Mesenchymal stem cell (in vitro differentiated cells and primary cell): ENCODE data around the gene CREB1.
A peak's percentile ranks its signal among the peaks of the same experiment; 100 is the strongest.

Source experiments
- DNase-seq: peaks from one replicate; pipeline ENCODE4 v3.0.0-alpha.2; 2013
- H2AFZ ChIP-seq: one replicate; pipeline ENCODE4 v1.6.1; 2013; ENCODE audit warnings: low read depth, mild to moderate bottlenecking, control low read depth, inconsistent platforms, low read length, moderate library complexity
- H2AK5ac ChIP-seq: 2 replicates; pipeline ENCODE4 v1.6.1; 2013; ENCODE audit warnings: low read length, moderate library complexity, mild to moderate bottlenecking, inconsistent platforms; ENCODE audit not compliant: severe bottlenecking
- H2BK120ac ChIP-seq: one replicate; pipeline ENCODE4 v1.6.1; 2013; ENCODE audit warnings: low read depth, mild to moderate bottlenecking, inconsistent platforms, low read length, moderate library complexity
- H2BK12ac ChIP-seq, 2 experiments: one replicate each; pipeline ENCODE4 v1.6.1; 2013; ENCODE audit warnings: inconsistent platforms in 2 of 2, low read length in 2 of 2, mild to moderate bottlenecking in 2 of 2, moderate library complexity in 2 of 2, control low read depth in 1 of 2
- H2BK15ac ChIP-seq: one replicate; pipeline ENCODE4 v1.6.1; 2013; ENCODE audit warnings: mild to moderate bottlenecking, low read depth, inconsistent platforms; ENCODE audit not compliant: poor library complexity, severe bottlenecking
- H2BK5ac ChIP-seq: 2 replicates; pipeline ENCODE4 v1.6.1; 2013; ENCODE audit warnings: low read depth, mild to moderate bottlenecking, low read length, control low read depth, inconsistent platforms; ENCODE audit not compliant: poor library complexity, severe bottlenecking
- H3K14ac ChIP-seq, 2 experiments: one replicate each; pipeline ENCODE4 v1.6.1; 2013; ENCODE audit warnings: inconsistent platforms in 2 of 2, low read length in 2 of 2, control low read depth in 1 of 2, mild to moderate bottlenecking in 1 of 2, moderate library complexity in 1 of 2
- H3K18ac ChIP-seq, 2 experiments: one replicate each; pipeline ENCODE4 v1.6.1; 2013; ENCODE audit warnings: inconsistent platforms in 2 of 2, low read length in 2 of 2, control low read depth in 1 of 2, low read depth in 1 of 2, mild to moderate bottlenecking in 1 of 2
- H3K23ac ChIP-seq, 2 experiments: one replicate each; pipeline ENCODE4 v1.6.1; 2013; ENCODE audit warnings: inconsistent platforms in 2 of 2, low read length in 2 of 2, mild to moderate bottlenecking in 2 of 2, moderate library complexity in 2 of 2, control low read depth in 1 of 2
- H3K27ac ChIP-seq: 2 replicates; pipeline ENCODE4 v1.5.1; 2013; ENCODE audit warnings: mild to moderate bottlenecking, moderate library complexity, low read length, control low read depth, inconsistent platforms; ENCODE audit not compliant: poor library complexity, severe bottlenecking
- H3K27me3 ChIP-seq, 2 experiments: 2 replicates each; pipeline versions ENCODE4 v1.6.1 to v1.7.0; 2013; ENCODE audit warnings: low read length in 2 of 2, mild to moderate bottlenecking in 2 of 2, moderate library complexity in 2 of 2, control low read depth in 1 of 2, inconsistent platforms in 1 of 2; ENCODE audit not compliant: control insufficient read depth in 1 of 2, insufficient read depth in 1 of 2
- H3K36me3 ChIP-seq, 2 experiments: 2 replicates each; pipeline versions ENCODE4 v1.6.1 to v1.7.0; 2013; ENCODE audit warnings: low read length in 2 of 2, control low read depth in 1 of 2, inconsistent platforms in 1 of 2, low read depth in 1 of 2, mild to moderate bottlenecking in 1 of 2; ENCODE audit not compliant: insufficient read depth in 2 of 2, control insufficient read depth in 1 of 2
- H3K4ac ChIP-seq, 2 experiments: one replicate each; pipeline ENCODE4 v1.6.1; 2013; ENCODE audit warnings: inconsistent platforms in 2 of 2, low read length in 2 of 2, mild to moderate bottlenecking in 2 of 2, moderate library complexity in 2 of 2, control low read depth in 1 of 2, low read depth in 1 of 2
- H3K4me1 ChIP-seq: 2 replicates; pipeline ENCODE4 v1.6.1; 2013; ENCODE audit warnings: low read depth, low read length, control low read depth; ENCODE audit not compliant: control insufficient read depth, insufficient read depth
- H3K4me2 ChIP-seq: 2 replicates; pipeline ENCODE4 v1.6.1; 2013; ENCODE audit warnings: low read length, mild to moderate bottlenecking, inconsistent platforms; ENCODE audit not compliant: poor library complexity, severe bottlenecking
- H3K4me3 ChIP-seq, 2 experiments: 2 replicates each; pipeline versions ENCODE4 v1.5.1 to v1.7.0; 2013; ENCODE audit warnings: low read length in 2 of 2, mild to moderate bottlenecking in 2 of 2, control low read depth in 1 of 2, low read depth in 1 of 2; ENCODE audit not compliant: insufficient read depth in 1 of 2
- H3K79me1 ChIP-seq: replicated peaks from 2 replicates; pipeline ENCODE4 v1.6.1; 2013; ENCODE audit warnings: mild to moderate bottlenecking, control low read depth, low read length, inconsistent platforms; ENCODE audit not compliant: poor library complexity, severe bottlenecking
- H3K9ac ChIP-seq: 2 replicates; pipeline ENCODE4 v1.7.0; 2013; ENCODE audit warnings: mild to moderate bottlenecking, low read length, moderate library complexity
- H3K9me3 ChIP-seq: 2 replicates; pipeline ENCODE4 v1.7.0; 2013; ENCODE audit warnings: mild to moderate bottlenecking, low read length; ENCODE audit not compliant: control insufficient read depth
- H4K8ac ChIP-seq: one replicate; pipeline ENCODE4 v1.6.1; 2013; ENCODE audit warnings: inconsistent platforms, mild to moderate bottlenecking, low read length, moderate library complexity
- H4K91ac ChIP-seq: one replicate; pipeline ENCODE4 v1.6.1; 2013; ENCODE audit warnings: mild to moderate bottlenecking, low read length, inconsistent platforms
- WGBS: methylation state at CpG from one replicate; pipeline ENCODE4 v1.1.7; 2013; ENCODE audit warnings: mixed read lengths; 5-methylcytosine and 5-hydroxymethylcytosine counted together

The CREB1 gene

GRCh38 chr2:207614824-207615223 is 85.1 kb downstream of the CREB1 start:
- no peak overlapping the region for H3K23ac ChIP-seq
- no peaks in the 10 kb centered on the region for H3K27me3 ChIP-seq
- H3K4ac ChIP-seq, result no peak overlapping the region
- no peak overlapping the region for H4K8ac ChIP-seq
- H2AK5ac ChIP-seq, result no peak overlapping the region
- no peak for DNase-seq
- H3K9ac ChIP-seq, result no peak overlapping the region
- no peak overlapping the region for H4K91ac ChIP-seq
- WGBS, result 94% methylated on average over 2 of the region's 2 CpGs
- H3K27ac ChIP-seq, result no peak overlapping the region
- H2BK12ac ChIP-seq, result no peak overlapping the region
- no peak overlapping the region for H3K4me2 ChIP-seq
- H2BK15ac ChIP-seq, result no peak overlapping the region
- H3K18ac ChIP-seq, result no peak overlapping the region
- H3K14ac ChIP-seq, result no peak overlapping the region
- peaks cover 9% of the 10 kb centered on the region for H3K79me1 ChIP-seq
- H3K4me1 ChIP-seq, result peaks cover 8% of the 10 kb centered on the region
- no peak overlapping the region for H2AFZ ChIP-seq
- H3K4me3 ChIP-seq, result no peak overlapping the region
- no peak overlapping the region for H2BK5ac ChIP-seq
- peaks cover 3 to 15% of the 10 kb centered on the region in 2 experiments for H3K36me3 ChIP-seq
- H3K9me3 ChIP-seq, result no peaks in the 10 kb centered on the region
- H2BK120ac ChIP-seq, result no peak overlapping the region

- H3K79me1 ChIP-seq, result peaks cover 13% of the 10 kb centered on the region
- H2AK5ac ChIP-seq, result no peak overlapping the region
- no peak overlapping the region for H3K4ac ChIP-seq
- no peak overlapping the region for H2BK15ac ChIP-seq
- no peak overlapping the region for H3K14ac ChIP-seq
- H3K18ac ChIP-seq, result peak overlapping the region in 1 of 2 experiments; percentile 29
- peaks cover 3 to 24% of the 10 kb centered on the region in 2 experiments for H3K36me3 ChIP-seq
- H2BK12ac ChIP-seq, result no peak overlapping the region
- no peak overlapping the region for H2AFZ ChIP-seq
- no peak overlapping the region for H4K91ac ChIP-seq
- no peak overlapping the region for H2BK5ac ChIP-seq
- peak; percentile 72 for DNase-seq
- peaks cover 8% of the 10 kb centered on the region for H3K4me1 ChIP-seq
- no peak overlapping the region for H4K8ac ChIP-seq
- no peak overlapping the region for H3K23ac ChIP-seq
- peak overlapping the region; percentile 16 for H3K9ac ChIP-seq
- H3K4me3 ChIP-seq, result no peak overlapping the region
- no peaks in the 10 kb centered on the region for H3K27me3 ChIP-seq
- 15% methylated on average over 4 of the region's 4 CpGs for WGBS
- no peak overlapping the region for H3K4me2 ChIP-seq
- peak overlapping the region; percentile 66 for H3K27ac ChIP-seq
- H3K9me3 ChIP-seq, result no peaks in the 10 kb centered on the region
- H2BK120ac ChIP-seq, result no peak overlapping the region
These were observed 86.4 kb downstream of the CREB1 start for GRCh38 chr2:207616185-207616584.

- Histone ChIP-seq H2AK5ac (no peak overlapping the region), H4K91ac (peak overlapping the region; percentile 87), H3K36me3 (peaks cover 10 to 31% of the 10 kb centered on the region in 2 experiments), H2BK15ac (no peak overlapping the region), H2AFZ (no peak overlapping the region), H3K4me3 (no peak overlapping the region), H3K27me3 (no peaks in the 10 kb centered on the region), H2BK5ac (no peak overlapping the region), H3K27ac (peak overlapping the region; percentile 93), H3K18ac (peak overlapping the region; percentile 61 to 68), H3K4me2 (peak overlapping the region; percentile 12), H3K14ac (no peak overlapping the region), H3K23ac (no peak overlapping the region), H2BK12ac (peak overlapping the region; percentile 37 to 61), H3K79me1 (peaks cover 19% of the 10 kb centered on the region), H3K9me3 (no peaks in the 10 kb centered on the region), H2BK120ac (peak overlapping the region; percentile 54), H3K4ac (peak overlapping the region in 1 of 2 experiments; percentile 47), H3K4me1 (peaks cover 8% of the 10 kb centered on the region), H4K8ac (no peak overlapping the region), H3K9ac (peak overlapping the region; percentile 67)
- WGBS, result under 1% methylated on average over 5 of the region's 6 CpGs
- peak; percentile 96 for DNase-seq
These were observed 87.4 kb downstream of the CREB1 start for GRCh38 chr2:207617011-207617671.

- H2BK5ac ChIP-seq, result no peak overlapping the region
- no peak overlapping the region for H3K9ac ChIP-seq
- no peak overlapping the region for H4K8ac ChIP-seq
- H3K79me1 ChIP-seq, result peaks cover 23% of the 10 kb centered on the region
- peaks cover 12 to 27% of the 10 kb centered on the region in 2 experiments for H3K36me3 ChIP-seq
- no peak overlapping the region for H3K23ac ChIP-seq
- no peak overlapping the region for H4K91ac ChIP-seq
- H3K14ac ChIP-seq, result no peak overlapping the region
- no peaks in the 10 kb centered on the region for H3K27me3 ChIP-seq
- no peak overlapping the region for H2BK120ac ChIP-seq
- H2AFZ ChIP-seq, result no peak overlapping the region
- H3K4ac ChIP-seq, result no peak overlapping the region
- H2BK12ac ChIP-seq, result no peak overlapping the region
- H2AK5ac ChIP-seq, result no peak overlapping the region
- peaks cover 13% of the 10 kb centered on the region for H3K4me1 ChIP-seq
- no peak overlapping the region for H3K4me3 ChIP-seq
- no peak overlapping the region for H2BK15ac ChIP-seq
- no peak overlapping the region for H3K18ac ChIP-seq
- H3K9me3 ChIP-seq, result no peaks in the 10 kb centered on the region
- DNase-seq, result peak; percentile 20
- 47% methylated on average over 3 of the region's 4 CpGs for WGBS
- H3K27ac ChIP-seq, result no peak overlapping the region
- H3K4me2 ChIP-seq, result no peak overlapping the region
These were observed 90.0 kb downstream of the CREB1 start for GRCh38 chr2:207619764-207620203.
